IgD-negative memory B cell (primary cell): ENCODE data around the gene B4GALT2. TPM values are rescaled to one million over a fixed set of nuclear protein-coding genes. Genes with fewer than 3 reads are reported as not detected.

ENCODE experiments used
- H3K27ac Mint-ChIP-seq, 3 donors: one replicate each; pipeline ENCODE4 v1.8.0; 2020 to 2022; ENCODE audit warnings: mild to moderate bottlenecking in 3 of 3, mixed read lengths in 3 of 3, moderate library complexity in 1 of 3
- H3K27me3 Mint-ChIP-seq: one replicate; pipeline ENCODE4 v1.8.0; 2021; ENCODE audit warnings: mixed read lengths
- H3K36me3 Mint-ChIP-seq: one replicate; pipeline ENCODE4 v1.8.0; 2020; ENCODE audit warnings: mild to moderate bottlenecking, mixed read lengths
- H3K4me1 Mint-ChIP-seq, 3 donors: one replicate each; pipeline ENCODE4 v1.8.0; 2020 to 2022; ENCODE audit warnings: mixed read lengths in 3 of 3, mild to moderate bottlenecking in 1 of 3
- H3K4me3 Mint-ChIP-seq, 4 donors: one replicate each; pipeline ENCODE4 v1.8.0; 2020 to 2022; ENCODE audit warnings: mild to moderate bottlenecking in 4 of 4, mixed read lengths in 4 of 4, moderate library complexity in 3 of 4
- H3K9me3 Mint-ChIP-seq, 3 donors: one replicate each; pipeline ENCODE4 v1.8.0; 2020 to 2021; ENCODE audit warnings: mixed read lengths in 3 of 3, mild to moderate bottlenecking in 1 of 3
- polyA plus RNA-seq: library from polyadenylated mRNA; unstranded; fragments of 300-500 nt; fragmentation: Illumina TruSeq; gene quantifications from one replicate; pipeline ENCODE4 v1.2.3, GENCODE V29; 2021

B4GALT2 gene
- polyA plus RNA-seq, 1 donor from 2014 or later = 1.0 TPM

DNA sequence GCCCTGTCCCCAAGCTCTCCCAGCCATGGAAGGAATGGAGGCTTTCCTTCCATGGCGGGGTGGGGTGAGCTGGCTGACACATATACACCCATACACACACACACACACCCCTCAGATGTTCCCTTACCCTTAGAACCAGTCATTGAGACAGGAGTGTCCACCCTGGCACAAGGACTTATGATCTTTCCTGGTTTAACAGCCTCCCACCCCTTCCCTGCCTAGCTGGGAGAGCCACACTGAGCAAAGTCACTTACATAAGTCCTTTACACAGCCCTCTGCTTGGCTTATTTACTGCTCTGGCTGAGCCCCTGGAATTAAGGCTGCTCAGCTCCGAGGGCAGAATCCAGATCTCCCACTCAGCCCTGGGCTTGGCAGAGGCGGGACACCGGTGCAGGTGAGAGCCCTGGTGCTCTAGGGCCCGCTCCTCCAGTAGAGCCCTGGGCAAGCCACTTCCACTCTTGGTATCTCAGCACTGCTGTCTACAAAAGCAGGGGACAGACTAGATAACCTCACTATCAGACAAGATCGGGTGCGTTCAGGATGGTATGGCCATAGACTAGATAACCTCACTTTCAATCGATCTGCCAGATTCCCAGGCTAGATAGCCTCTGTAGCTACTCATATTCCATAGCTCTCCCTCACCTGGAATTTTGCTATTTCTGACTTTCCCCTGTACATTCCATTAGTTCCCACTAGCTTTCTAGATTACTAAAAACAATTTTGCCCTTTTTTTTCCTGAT is 35.5 kb downstream of the B4GALT2 start:
- Mint-ChIP-seq H3K4me3 (no peak overlapping the region), H3K27ac (no peak overlapping the region), H3K27me3 (no peaks in the 10 kb centered on the region), H3K9me3 (no peaks in the 10 kb centered on the region), H3K36me3 (no peaks in the 10 kb centered on the region), H3K4me1 (no peaks in the 10 kb centered on the region)

GRCh38 chr1:44015206-44015605 is 36.2 kb downstream of the B4GALT2 start:
- no peak overlapping the region for H3K4me3 Mint-ChIP-seq
- no peaks in the 10 kb centered on the region for H3K36me3 Mint-ChIP-seq
- no peaks in the 10 kb centered on the region for H3K4me1 Mint-ChIP-seq
- H3K27ac Mint-ChIP-seq = no peak overlapping the region
- H3K9me3 Mint-ChIP-seq = no peaks in the 10 kb centered on the region
- no peaks in the 10 kb centered on the region for H3K27me3 Mint-ChIP-seq

DNA sequence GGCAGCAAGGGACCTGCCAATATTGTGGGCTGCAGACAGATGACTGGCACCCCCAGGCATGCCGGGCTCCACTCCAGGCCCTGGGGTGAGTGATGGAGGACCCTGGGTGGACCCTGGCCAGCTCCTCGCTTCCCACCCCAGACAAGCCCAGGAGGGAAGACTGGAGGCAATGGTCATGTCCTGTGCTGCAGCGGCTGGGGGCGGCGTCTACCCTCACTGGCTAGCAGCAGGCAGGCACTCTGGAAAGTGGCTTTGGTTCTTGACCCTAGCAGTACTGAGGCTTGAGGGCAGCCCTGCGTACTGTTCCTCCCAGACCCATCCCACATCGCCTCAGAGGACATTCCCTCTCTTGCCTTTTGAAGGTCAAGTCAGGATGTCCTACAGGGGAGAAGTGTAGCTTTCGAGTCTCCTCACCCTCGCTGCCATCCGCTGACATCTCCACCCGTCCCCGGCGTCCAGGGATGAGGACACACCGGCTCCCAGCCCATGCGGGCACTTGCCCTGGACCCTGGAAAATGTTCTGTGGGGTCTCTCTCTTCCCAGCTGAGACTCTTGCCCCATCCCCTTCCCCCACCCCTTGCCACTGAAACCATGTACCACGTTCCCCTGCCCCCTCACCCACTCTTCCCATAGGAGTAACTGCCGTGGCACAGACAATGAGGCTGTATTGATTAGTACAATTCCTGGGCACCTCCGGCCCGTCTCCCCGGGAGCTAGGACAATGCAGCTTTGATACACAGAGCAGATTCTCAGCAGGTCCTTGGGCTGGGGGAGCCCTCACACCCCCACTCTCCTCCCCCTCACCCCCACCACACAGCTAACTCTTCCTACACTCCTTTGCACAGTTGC is 37.3 kb downstream of the B4GALT2 start:
- no peaks in the 10 kb centered on the region for H3K9me3 Mint-ChIP-seq
- no peak overlapping the region for H3K27ac Mint-ChIP-seq
- no peaks in the 10 kb centered on the region for H3K27me3 Mint-ChIP-seq
- H3K4me1 Mint-ChIP-seq = no peaks in the 10 kb centered on the region
- no peak overlapping the region for H3K4me3 Mint-ChIP-seq
- no peaks in the 10 kb centered on the region for H3K36me3 Mint-ChIP-seq

- H3K4me1 Mint-ChIP-seq = no peaks in the 10 kb centered on the region
- H3K27me3 Mint-ChIP-seq = no peaks in the 10 kb centered on the region
- H3K36me3 Mint-ChIP-seq = no peaks in the 10 kb centered on the region
- no peaks in the 10 kb centered on the region for H3K9me3 Mint-ChIP-seq
- H3K4me3 Mint-ChIP-seq = no peak overlapping the region
- H3K27ac Mint-ChIP-seq = no peak overlapping the region
These were observed 37.9 kb downstream of the B4GALT2 start for GRCh38 chr1:44016890-44017400.

DNA sequence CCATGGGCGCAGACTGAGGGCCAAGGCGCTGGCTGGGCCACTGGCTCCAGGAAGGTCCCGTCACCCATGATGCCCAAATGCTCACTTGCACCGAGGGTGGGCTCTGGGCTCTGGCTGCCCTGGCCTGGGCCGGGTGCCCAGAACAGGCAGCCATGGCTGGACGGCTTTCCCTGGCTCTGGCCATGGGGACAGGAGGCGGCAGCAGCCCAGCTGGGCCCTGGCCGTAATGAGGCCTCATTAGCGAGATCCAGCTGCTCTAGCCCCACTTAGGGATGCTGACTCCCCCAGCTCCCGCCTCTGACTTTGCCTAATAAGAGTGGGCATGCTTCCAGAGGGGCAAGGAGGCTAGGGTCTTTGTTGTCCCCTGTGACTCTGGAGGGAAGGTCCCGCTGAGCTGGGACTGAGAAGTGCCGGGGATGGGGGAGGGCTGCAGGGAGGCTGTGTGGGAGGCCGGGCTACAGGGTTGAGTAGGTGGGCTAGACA is 40.5 kb downstream of the B4GALT2 start:
- H3K9me3 Mint-ChIP-seq = no peaks in the 10 kb centered on the region
- no peaks in the 10 kb centered on the region for H3K27me3 Mint-ChIP-seq
- H3K4me1 Mint-ChIP-seq = peaks cover 0 to 1% (median under 1%) of the 10 kb centered on the region in 3 donors
- no peaks in the 10 kb centered on the region for H3K36me3 Mint-ChIP-seq
- H3K4me3 Mint-ChIP-seq = no peak overlapping the region
- no peak overlapping the region for H3K27ac Mint-ChIP-seq

- H3K27ac Mint-ChIP-seq = no peak overlapping the region
- H3K4me3 Mint-ChIP-seq = no peak overlapping the region
- peaks cover 5 to 9% (median 7%) of the 10 kb centered on the region in 3 donors for H3K4me1 Mint-ChIP-seq
- no peaks in the 10 kb centered on the region for H3K27me3 Mint-ChIP-seq
- no peaks in the 10 kb centered on the region for H3K36me3 Mint-ChIP-seq
- H3K9me3 Mint-ChIP-seq = no peaks in the 10 kb centered on the region
These were observed 41.5 kb downstream of the B4GALT2 start for GRCh38 chr1:44020464-44020863.

DNA sequence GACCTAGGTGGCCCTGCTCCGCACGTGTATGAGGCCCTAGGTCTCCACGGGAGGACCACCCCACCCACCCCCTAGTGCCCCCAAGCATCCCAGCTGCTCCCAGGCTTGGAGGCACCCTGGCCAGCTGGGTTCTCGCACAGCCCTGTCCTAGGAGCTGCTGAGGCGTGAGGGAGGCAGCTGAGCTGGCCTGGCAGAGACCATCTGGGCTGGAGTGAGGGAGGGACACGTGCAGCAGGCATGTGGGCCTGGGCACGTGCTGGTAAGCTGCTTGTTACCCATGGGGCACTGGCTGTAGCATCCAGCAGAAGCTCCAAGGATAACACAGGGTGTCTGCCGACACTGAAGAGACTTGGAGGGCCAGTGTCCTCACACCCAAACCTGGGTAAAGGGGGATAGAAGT is 42.1 kb downstream of the B4GALT2 start:
- peaks cover 12 to 15% (median 13%) of the 10 kb centered on the region in 3 donors for H3K4me1 Mint-ChIP-seq
- H3K27ac Mint-ChIP-seq = no peak overlapping the region
- no peaks in the 10 kb centered on the region for H3K9me3 Mint-ChIP-seq
- no peaks in the 10 kb centered on the region for H3K27me3 Mint-ChIP-seq
- H3K36me3 Mint-ChIP-seq = no peaks in the 10 kb centered on the region
- H3K4me3 Mint-ChIP-seq = no peak overlapping the region

- no peaks in the 10 kb centered on the region for H3K27me3 Mint-ChIP-seq
- H3K27ac Mint-ChIP-seq = peak overlapping the region in 1 of 3 donors; percentile 78
- H3K9me3 Mint-ChIP-seq = no peaks in the 10 kb centered on the region
- H3K4me1 Mint-ChIP-seq = peaks cover 14 to 15% (median 14%) of the 10 kb centered on the region in 3 donors
- peak overlapping the region in 1 of 4 donors; percentile 63 for H3K4me3 Mint-ChIP-seq
- no peaks in the 10 kb centered on the region for H3K36me3 Mint-ChIP-seq
These were observed 42.7 kb downstream of the B4GALT2 start for GRCh38 chr1:44021581-44022321.

DNA sequence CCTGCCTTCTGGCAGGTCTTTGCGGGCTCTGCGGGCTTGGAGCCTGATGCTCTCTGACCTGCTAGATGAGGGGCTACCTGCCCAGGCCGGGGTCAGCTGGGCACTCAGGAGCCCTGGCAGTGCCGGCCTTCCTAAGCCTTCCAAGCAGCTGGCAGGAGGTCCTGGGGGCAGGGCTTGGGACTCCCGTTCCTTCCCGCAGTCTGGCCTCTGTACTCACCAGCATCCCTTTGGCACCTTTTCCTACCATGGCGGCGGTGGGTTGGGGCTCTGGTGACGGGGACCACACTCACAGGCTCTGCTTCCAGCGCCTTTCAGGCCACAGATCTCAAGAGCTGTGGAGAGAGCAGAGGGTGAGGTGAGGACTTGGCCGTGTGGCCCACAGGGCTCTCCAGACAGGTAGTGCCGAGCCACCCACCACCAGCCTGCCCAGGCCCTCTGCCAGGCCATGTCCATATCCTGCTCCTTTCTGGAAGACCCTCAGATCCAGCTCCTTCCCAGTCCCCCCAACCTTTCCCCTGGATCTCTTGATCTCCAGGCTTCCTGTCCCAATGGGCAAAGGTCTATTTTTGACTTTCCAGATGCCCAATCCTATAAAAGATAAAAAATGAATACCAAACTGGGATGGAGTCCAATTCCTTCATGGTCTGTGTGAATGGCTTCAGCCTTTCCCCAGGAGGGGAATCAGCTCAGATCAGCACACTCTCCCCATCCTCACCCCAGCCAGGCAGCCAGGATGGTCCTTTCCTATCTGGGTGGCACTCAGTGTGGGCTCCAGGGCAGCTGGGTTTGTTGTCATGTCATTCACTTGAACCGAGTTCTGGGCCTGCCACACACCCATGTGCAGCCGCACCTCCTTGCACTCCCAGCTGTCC is 45.3 kb downstream of the B4GALT2 start:
- Mint-ChIP-seq H3K9me3 (no peaks in the 10 kb centered on the region), H3K27ac (peak overlapping the region; percentile 1 to 65 (median 44)), H3K4me1 (peaks cover 22 to 23% (median 23%) of the 10 kb centered on the region in 3 donors), H3K27me3 (no peaks in the 10 kb centered on the region), H3K36me3 (no peaks in the 10 kb centered on the region), H3K4me3 (peak overlapping the region in 3 of 4 donors; percentile 13 to 83 (median 58))

GRCh38 chr1:44024903-44025525 is 46.0 kb downstream of the B4GALT2 start:
- Mint-ChIP-seq H3K4me1 (peaks cover 27 to 31% (median 27%) of the 10 kb centered on the region in 3 donors), H3K27me3 (no peaks in the 10 kb centered on the region), H3K9me3 (no peaks in the 10 kb centered on the region), H3K4me3 (peak overlapping the region in 3 of 4 donors; percentile 58 to 87 (median 83)), H3K36me3 (no peaks in the 10 kb centered on the region), H3K27ac (peak overlapping the region; percentile 1 to 65 (median 44))

- Mint-ChIP-seq H3K27ac (peak overlapping the region; percentile 36 to 91 (median 77)), H3K4me3 (peak overlapping the region; percentile 41 to 87 (median 74)), H3K27me3 (no peaks in the 10 kb centered on the region), H3K36me3 (no peaks in the 10 kb centered on the region), H3K4me1 (peaks cover 27 to 31% (median 27%) of the 10 kb centered on the region in 3 donors), H3K9me3 (no peaks in the 10 kb centered on the region)
These were observed 46.8 kb downstream of the B4GALT2 start for GRCh38 chr1:44025816-44026215.

DNA sequence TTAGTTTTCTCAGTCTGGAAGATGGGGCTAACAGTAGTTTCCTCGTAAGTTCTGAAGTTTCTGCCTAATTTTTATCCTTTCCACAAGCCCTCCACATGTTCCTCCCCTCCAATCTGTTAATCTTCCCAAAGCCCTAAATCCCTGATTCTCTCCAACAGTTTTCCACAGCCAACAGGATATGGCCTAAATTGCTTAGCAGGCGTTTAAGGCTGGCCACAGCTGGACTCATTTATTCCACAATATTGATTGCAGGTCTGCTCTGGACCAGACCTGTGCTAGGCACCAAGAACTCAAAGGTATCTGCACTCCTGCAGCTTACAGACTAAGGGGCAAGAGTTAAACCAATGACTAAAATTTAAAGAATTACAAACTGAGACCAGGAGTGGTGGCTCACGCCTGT is 48.3 kb downstream of the B4GALT2 start:
- Mint-ChIP-seq H3K36me3 (no peaks in the 10 kb centered on the region), H3K9me3 (no peaks in the 10 kb centered on the region), H3K4me1 (peaks cover 27 to 31% (median 27%) of the 10 kb centered on the region in 3 donors), H3K27ac (no peak overlapping the region), H3K27me3 (no peaks in the 10 kb centered on the region), H3K4me3 (peak overlapping the region in 2 of 4 donors; percentile 21 to 92)

DNA sequence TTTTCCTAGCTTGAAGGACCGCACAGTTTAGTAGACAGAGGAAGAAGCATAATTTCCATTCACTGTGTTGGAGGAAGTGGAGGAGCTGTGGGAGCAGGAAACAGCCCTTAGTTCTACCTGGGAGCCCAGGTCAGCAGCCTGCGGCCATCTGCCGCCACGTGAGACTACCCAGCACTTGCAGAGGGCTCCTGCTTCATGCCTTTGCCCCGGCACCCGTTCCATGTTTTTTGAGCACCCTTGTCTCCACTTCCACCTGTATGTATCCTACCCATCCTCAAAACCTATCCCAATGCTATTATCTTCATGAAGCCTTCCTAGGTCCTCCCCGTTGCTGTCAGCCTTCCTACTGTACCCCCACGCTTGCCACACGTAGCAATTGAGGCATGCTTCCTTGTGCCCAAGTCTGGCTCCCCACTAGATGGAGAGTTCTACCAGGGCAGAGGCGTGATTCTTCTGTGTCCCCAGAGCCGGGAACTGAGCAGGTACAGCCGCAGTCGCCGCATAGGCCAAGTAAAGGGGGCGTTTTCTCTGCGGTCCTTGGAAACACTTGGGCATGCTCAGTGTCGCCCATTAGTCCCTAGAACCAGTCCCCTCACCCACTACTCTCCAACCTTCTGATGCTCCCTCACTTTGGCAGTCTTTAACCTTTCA is 50.4 kb downstream of the B4GALT2 start:
- Mint-ChIP-seq H3K27ac (peak overlapping the region; percentile 95 to 98 (median 96)), H3K36me3 (no peaks in the 10 kb centered on the region), H3K27me3 (no peaks in the 10 kb centered on the region), H3K9me3 (no peaks in the 10 kb centered on the region), H3K4me1 (peaks cover 27 to 31% (median 29%) of the 10 kb centered on the region in 3 donors), H3K4me3 (peak overlapping the region; percentile 92 to 100 (median 95))
